Erythroblast (primary cell): ENCODE results near the gene CTPS1.

ENCODE experiments used
- GATA1 ChIP-seq: IDR thresholded peaks from 2 replicates; pipeline ENCODE4 v1.6.1; 2011; ENCODE audit warnings: low read depth, mild to moderate bottlenecking, control low read depth, low read length, moderate library complexity
- POLR2A ChIP-seq: IDR thresholded peaks from 2 replicates; pipeline ENCODE4 v1.6.1; 2011; ENCODE audit warnings: mild to moderate bottlenecking, low read length

GRCh38 chr1:41003640-41004220 is 24.2 kb downstream of the CTPS1 start:
- TF ChIP-seq POLR2A = no peak
- TF ChIP-seq GATA1 = peak; percentile 71
